Mammary epithelial cell (primary cell): Measurements from ENCODE around the gene GBX2.

Experiments used
- CTCF ChIP-seq, 2 donors: IDR thresholded peaks in 1 of 2; conservative IDR thresholded peaks in 1 of 2; 2 replicates each; pipeline ENCODE4 v1.5.1; 2011 to 2012; ENCODE audit warnings: inconsistent platforms in 2 of 2, low read length in 2 of 2, mild to moderate bottlenecking in 2 of 2, control low read depth in 1 of 2, low read depth in 1 of 2; ENCODE audit not compliant: insufficient read depth in 1 of 2; ENCODE audit errors: extremely low read depth in 1 of 2
- EZH2 ChIP-seq: IDR thresholded peaks from 2 replicates; pipeline ENCODE4 v1.6.1; 2012; ENCODE audit warnings: low read length, inconsistent platforms, borderline replicate concordance

GRCh38 chr2:236173729-236174607 lies 5.8 kb upstream of the GBX2 start:
- TF ChIP-seq CTCF (conservative IDR thresholded peaks at IDR 0.05 in 1 of 2, IDR thresholded peaks at IDR 0.05 in 1 of 2; ENCODE audit: extremely low read depth in 1 of 2, insufficient read depth in 1 of 2, low read depth in 1 of 2, low read length in 2 of 2) = no peak
- TF ChIP-seq EZH2 = peak; percentile 57
